ENCODE results near the gene TBL1XR1.
A peak's percentile ranks its signal among the peaks of the same experiment; 100 is the strongest.
"Not testable (repeated sequence)": the region's sequence is repeated elsewhere in the genome, so short reads cannot be mapped to it uniquely, and the experiment has no call there.

Gene TBL1XR1

GRCh38 chr3:177056927-177057326 lies 140.4 kb downstream of the TBL1XR1 start:
- no peak for DNase-seq

GRCh38 chr3:177055605-177056571 lies 141.4 kb downstream of the TBL1XR1 start:
- peak; percentile 79 for DNase-seq

- no peak for DNase-seq
These were observed 144.2 kb downstream of the TBL1XR1 start for GRCh38 chr3:177053107-177053506.

- DNase-seq: no peak
These were observed 145.9 kb downstream of the TBL1XR1 start for GRCh38 chr3:177051411-177051810.

GRCh38 chr3:177050501-177051237 lies 146.6 kb downstream of the TBL1XR1 start:
- peak; percentile 5 for DNase-seq

GRCh38 chr3:177045767-177046166 lies 151.5 kb downstream of the TBL1XR1 start:
- no peak for DNase-seq

- DNase-seq: no peak
These were observed 152.1 kb downstream of the TBL1XR1 start for GRCh38 chr3:177045222-177045621.

- DNase-seq: no peak
These were observed 155.3 kb downstream of the TBL1XR1 start for GRCh38 chr3:177041730-177042551.

GRCh38 chr3:177041021-177041729 lies 156.1 kb downstream of the TBL1XR1 start:
- DNase-seq: no peak

GRCh38 chr3:177039490-177040274 lies 157.6 kb downstream of the TBL1XR1 start:
- no peak for DNase-seq

GRCh38 chr3:177037241-177037640 lies 160.0 kb downstream of the TBL1XR1 start:
- no peak for DNase-seq

GRCh38 chr3:177035676-177036075 lies 161.6 kb downstream of the TBL1XR1 start:
- no peak for DNase-seq

- DNase-seq: no peak
These were observed 162.3 kb downstream of the TBL1XR1 start for GRCh38 chr3:177034832-177035475.

GRCh38 chr3:177026505-177027277 lies 170.6 kb downstream of the TBL1XR1 start:
- DNase-seq: no peak

- no peak for DNase-seq
These were observed 181.4 kb downstream of the TBL1XR1 start for GRCh38 chr3:177015881-177016280.

GRCh38 chr3:177013681-177014280 lies 183.5 kb downstream of the TBL1XR1 start:
- DNase-seq: no peak

- no peak for DNase-seq
These were observed 191.4 kb downstream of the TBL1XR1 start for GRCh38 chr3:177005718-177006405.

GRCh38 chr3:177000159-177000558 lies 197.1 kb downstream of the TBL1XR1 start:
- DNase-seq: not testable (repeated sequence)

- DNase-seq: no peak
These were observed 201.3 kb downstream of the TBL1XR1 start for GRCh38 chr3:176995946-176996345.

Data from DMS79 (cell line).